GM10266 (cell line): Measurements from ENCODE around the gene PRUNE2.
A peak's percentile ranks its signal among the peaks of the same experiment; 100 is the strongest.

Experiments
- DNase-seq: peaks from one replicate; pipeline ENCODE4 v3.0.0; 2012; ENCODE audit errors: extremely low spot score
- TF ChIP-seq, protein P1 (sequence below): IDR thresholded peaks from 2 replicates; pipeline ENCODE4 v1.5.1; 2012; ENCODE audit warnings: mild to moderate bottlenecking, low read depth; ENCODE audit not compliant: control insufficient read depth, insufficient read depth; ENCODE audit errors: missing control alignments

The PRUNE2 gene

DNA sequence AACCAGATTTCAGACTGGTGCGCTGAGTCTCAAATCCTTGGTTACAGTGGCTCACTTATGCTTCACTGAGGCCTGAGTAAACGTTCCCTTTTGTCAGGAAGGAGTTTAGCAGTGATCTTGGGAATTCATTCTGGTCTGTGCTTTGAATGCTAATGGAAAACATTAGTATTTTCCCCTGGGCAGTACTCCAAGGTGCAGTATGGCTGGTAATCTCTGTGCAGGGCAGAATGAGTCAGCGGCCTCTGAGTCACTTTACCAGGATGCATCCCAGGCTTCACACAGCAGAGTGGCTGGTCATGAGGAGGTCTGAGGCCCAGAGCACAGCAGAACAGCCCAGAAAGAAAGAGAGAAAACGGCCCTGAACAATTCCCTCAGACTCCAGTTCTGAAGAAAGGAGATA, 87.6 kb downstream of the PRUNE2 start:
- TF ChIP-seq, protein P1, sequence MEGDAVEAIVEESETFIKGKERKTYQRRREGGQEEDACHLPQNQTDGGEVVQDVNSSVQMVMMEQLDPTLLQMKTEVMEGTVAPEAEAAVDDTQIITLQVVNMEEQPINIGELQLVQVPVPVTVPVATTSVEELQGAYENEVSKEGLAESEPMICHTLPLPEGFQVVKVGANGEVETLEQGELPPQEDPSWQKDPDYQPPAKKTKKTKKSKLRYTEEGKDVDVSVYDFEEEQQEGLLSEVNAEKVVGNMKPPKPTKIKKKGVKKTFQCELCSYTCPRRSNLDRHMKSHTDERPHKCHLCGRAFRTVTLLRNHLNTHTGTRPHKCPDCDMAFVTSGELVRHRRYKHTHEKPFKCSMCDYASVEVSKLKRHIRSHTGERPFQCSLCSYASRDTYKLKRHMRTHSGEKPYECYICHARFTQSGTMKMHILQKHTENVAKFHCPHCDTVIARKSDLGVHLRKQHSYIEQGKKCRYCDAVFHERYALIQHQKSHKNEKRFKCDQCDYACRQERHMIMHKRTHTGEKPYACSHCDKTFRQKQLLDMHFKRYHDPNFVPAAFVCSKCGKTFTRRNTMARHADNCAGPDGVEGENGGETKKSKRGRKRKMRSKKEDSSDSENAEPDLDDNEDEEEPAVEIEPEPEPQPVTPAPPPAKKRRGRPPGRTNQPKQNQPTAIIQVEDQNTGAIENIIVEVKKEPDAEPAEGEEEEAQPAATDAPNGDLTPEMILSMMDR = no peak
- no peak for DNase-seq

DNA sequence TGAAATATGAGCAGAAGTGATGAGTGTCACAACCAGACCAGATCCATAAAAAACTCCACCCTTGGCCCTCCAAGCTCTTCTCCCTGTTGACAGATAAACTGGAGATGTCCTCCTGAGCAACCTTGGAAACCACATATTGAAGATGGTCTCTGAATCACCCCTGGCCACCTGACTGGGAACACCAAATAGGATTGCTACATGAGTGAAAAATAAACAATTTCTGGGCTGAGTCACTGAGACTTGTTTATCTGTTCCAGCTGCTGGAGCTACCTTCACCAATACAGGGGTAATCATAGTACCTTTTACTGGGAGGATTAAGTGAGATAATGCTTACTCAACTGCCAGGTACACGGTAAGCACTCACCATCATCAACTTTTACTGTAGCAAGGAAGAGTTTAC, 88.4 kb downstream of the PRUNE2 start:
- TF ChIP-seq, protein P1 = no peak
- DNase-seq = no peak

DNA sequence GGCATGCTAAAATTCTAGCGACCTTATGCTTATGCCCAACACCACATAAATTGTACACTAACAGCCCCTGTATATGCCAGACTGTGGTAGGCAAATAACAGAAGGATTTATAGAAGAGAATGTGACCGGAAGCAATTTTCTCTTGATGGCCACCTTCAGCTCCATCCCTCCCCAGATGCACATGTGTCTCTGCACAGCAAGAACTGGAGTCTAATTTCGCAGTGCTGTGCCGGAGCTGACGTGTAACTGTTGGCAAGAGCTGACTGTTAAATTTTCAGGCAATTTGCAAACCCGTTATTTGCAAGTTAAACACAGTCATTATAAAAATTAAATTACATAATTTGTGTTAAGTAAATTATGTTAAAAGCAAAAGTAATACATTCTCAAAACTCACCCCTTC, 93.3 kb downstream of the PRUNE2 start:
- TF ChIP-seq, protein P1 = no peak
- DNase-seq = no peak

DNA sequence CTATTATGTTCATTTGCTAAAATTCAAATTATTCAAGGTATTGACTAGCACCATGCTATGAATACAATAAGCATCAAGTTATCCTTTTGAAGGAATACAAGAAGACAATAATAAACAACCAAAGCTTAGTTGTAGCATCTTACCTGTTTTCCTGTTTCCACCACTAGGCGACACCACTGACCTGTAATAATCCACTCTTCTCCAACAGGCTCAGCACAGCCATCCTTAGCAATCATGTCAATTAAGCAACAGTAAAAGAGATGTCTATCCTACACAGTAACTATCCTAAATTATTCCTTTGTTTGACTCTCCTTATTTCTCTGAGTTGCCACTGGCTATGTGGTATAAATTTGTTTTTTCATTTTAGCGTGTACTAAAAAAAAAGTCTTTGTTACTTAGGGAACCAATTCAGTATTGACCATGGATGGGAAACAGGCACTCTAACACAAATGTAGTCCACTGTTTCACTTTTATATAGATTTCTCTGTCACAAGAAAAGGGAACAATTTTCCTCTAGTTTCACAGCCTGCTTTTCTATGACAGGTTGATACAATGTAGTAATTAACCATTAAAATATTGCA, 95.4 kb downstream of the PRUNE2 start:
- TF ChIP-seq, protein P1 = peak; percentile 72
- DNase-seq = peak; percentile 29

DNA sequence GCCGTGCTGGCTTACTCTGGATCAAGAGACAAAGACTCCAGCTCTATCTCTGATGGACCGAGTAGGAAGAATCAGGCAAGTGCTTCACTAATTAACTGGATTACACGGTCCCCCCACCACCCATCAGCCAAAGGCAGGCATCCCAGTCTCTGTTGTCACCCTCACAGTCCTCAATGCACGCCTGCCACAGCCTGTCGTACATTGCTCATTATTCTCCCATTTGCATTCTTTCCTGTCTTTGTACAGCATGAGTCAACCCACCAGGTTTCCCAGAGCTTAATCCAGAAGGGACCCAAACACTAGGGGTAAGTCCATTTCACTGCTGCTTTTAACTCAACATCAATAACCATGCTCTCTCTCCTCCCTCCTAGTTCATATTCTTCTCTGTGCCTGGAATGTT, 97.3 kb downstream of the PRUNE2 start:
- TF ChIP-seq, protein P1 = no peak
- no peak for DNase-seq

DNA sequence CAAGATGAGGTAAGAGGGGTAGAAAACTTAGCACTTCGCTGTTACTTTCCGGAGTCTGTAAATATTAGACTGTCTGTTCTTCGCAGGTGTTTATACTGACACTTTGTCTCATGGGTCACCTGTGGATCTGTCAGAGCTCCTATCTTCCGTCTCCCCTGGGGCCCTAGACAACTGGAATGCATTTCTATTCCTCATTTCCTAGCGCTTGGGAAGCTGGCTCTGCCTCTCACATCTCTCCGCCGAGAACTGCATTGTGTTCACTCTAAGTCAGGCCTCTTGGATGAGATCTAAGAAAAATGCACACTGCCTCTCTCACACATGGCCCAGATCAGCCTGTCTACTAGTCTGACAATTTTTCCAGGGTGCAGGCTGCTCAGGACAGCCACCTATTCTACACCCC, 102.2 kb downstream of the PRUNE2 start:
- TF ChIP-seq, protein P1 = no peak
- no peak for DNase-seq

DNA sequence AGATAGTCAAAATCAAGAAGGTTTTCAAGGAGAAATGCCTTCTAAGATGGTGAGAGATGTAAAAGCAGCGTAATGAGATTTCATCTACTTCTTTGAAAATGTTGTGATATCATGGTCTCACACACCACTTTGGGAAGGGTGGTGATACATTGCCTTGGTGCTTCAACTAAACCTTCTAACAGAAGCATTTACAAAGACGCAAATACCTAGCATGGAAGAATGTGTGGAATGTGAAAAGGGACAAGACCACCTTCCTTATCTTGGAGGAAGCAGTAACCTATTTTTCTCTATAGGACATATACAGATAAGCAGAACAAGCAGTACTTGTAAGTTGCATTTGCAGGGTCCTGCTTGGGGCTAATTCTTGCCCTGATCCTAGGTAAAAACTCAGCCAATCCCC, 102.8 kb downstream of the PRUNE2 start:
- TF ChIP-seq, protein P1 = no peak
- DNase-seq = no peak
